Activated T-helper 2 cell treated with anti-CD3 and anti-CD28 coated beads, Interferon-gamma antibody, Interleukin-2, Interleukin-4, amounts not matched to agents 10 μg/mL and 5 μg/mL and 100 μg/mL, durations not matched to agents 14 hours and 24 hours and 36 hours (primary cell): ENCODE measurements around the gene ATP5PO. TPM values are rescaled to one million over a fixed set of nuclear protein-coding genes. Genes with fewer than 3 reads are reported as not detected.
A peak's percentile ranks its signal among the peaks of the same experiment; 100 is the strongest.

Experiments used
- DNase-seq: peaks from one replicate; pipeline ENCODE4 v3.0.0; 2021; ENCODE audit warnings: low spot score
- H3K27ac Mint-ChIP-seq: one replicate; pipeline ENCODE4 v1.8.0; 2021; ENCODE audit warnings: mixed read lengths
- H3K27me3 Mint-ChIP-seq: one replicate; pipeline ENCODE4 v1.8.0; 2021; ENCODE audit warnings: low read depth, mixed read lengths
- H3K36me3 Mint-ChIP-seq: one replicate; pipeline ENCODE4 v1.8.0; 2021; ENCODE audit warnings: low read depth, mixed read lengths
- H3K4me1 Mint-ChIP-seq: one replicate; pipeline ENCODE4 v1.8.0; 2021; ENCODE audit warnings: low read depth, mixed read lengths
- H3K4me3 Mint-ChIP-seq: one replicate; pipeline ENCODE4 v1.8.0; 2021; ENCODE audit warnings: low read depth, mild to moderate bottlenecking, moderate library complexity, mixed read lengths
- H3K9me3 Mint-ChIP-seq: one replicate; pipeline ENCODE4 v1.8.0; 2021; ENCODE audit warnings: mixed read lengths
- intact Hi-C: fragments of 100-400 bp; cut with micrococcal nuclease; formaldehyde crosslinking; loops from one replicate; pipeline ENCODE4 v1.15.1; 2023
- total RNA-seq: library from RNA; stranded (reverse); gene quantifications from 2 replicates; pipeline ENCODE4 v1.2.3, GENCODE V29; 2022

Gene ATP5PO
- total RNA-seq, 1 donor from 2014 or later, result 186 TPM

DNA sequence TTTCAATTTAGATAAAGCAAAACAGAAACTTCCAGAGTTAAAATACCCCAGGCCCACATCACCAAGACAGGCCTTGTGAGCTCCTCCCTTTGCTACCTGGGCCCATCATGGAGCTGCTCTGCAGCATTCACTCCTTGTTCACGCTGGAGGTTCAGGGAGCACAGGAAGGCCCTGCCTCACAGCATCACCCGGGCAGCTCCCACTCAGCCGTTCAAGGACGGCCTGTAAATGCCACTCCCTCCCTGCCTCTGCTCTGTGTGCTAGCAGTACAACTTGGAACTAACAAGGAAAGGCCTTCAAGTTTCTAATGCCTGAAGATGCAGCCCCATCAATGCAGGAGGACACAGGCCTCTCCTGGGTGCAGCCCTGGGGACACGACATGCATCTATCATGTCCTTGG lies 11.6 kb downstream of the ATP5PO start:
- Mint-ChIP-seq H3K4me1 (peaks cover 15% of the 10 kb centered on the region), H3K9me3 (no peaks in the 10 kb centered on the region), H3K27me3 (no peaks in the 10 kb centered on the region), H3K36me3 (peaks cover 80% of the 10 kb centered on the region), H3K27ac (no peak overlapping the region), H3K4me3 (no peak overlapping the region)
- DNase-seq, result no peak
- intact Hi-C loops, result no loop called here

DNA sequence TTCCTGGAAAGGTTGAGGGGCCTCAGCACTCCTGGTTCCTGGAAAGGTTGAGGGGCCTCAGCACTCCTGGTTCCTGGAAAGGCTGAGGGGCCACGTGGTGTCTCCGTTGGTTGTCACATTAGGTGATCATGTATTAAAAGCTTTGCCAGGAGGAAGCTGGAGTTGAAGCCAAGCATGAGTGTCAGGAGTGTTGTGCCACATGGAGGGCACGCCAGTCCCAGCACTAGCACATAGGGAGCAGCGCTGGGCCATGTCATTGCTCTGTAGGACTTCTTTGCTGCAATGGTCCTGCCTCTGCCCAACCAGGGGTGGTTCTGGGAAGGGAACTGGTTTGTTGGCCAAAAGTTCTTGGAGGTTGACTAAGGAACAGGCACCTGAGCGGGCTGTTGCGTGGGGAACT lies 13.3 kb downstream of the ATP5PO start:
- H3K27me3 Mint-ChIP-seq, result no peaks in the 10 kb centered on the region
- intact Hi-C loops, result no loop called here
- peaks cover 64% of the 10 kb centered on the region for H3K36me3 Mint-ChIP-seq
- DNase-seq, result no peak
- no peak overlapping the region for H3K4me3 Mint-ChIP-seq
- H3K4me1 Mint-ChIP-seq, result peaks cover 12% of the 10 kb centered on the region
- H3K9me3 Mint-ChIP-seq, result no peaks in the 10 kb centered on the region
- peak overlapping the region; percentile 33 for H3K27ac Mint-ChIP-seq

DNA sequence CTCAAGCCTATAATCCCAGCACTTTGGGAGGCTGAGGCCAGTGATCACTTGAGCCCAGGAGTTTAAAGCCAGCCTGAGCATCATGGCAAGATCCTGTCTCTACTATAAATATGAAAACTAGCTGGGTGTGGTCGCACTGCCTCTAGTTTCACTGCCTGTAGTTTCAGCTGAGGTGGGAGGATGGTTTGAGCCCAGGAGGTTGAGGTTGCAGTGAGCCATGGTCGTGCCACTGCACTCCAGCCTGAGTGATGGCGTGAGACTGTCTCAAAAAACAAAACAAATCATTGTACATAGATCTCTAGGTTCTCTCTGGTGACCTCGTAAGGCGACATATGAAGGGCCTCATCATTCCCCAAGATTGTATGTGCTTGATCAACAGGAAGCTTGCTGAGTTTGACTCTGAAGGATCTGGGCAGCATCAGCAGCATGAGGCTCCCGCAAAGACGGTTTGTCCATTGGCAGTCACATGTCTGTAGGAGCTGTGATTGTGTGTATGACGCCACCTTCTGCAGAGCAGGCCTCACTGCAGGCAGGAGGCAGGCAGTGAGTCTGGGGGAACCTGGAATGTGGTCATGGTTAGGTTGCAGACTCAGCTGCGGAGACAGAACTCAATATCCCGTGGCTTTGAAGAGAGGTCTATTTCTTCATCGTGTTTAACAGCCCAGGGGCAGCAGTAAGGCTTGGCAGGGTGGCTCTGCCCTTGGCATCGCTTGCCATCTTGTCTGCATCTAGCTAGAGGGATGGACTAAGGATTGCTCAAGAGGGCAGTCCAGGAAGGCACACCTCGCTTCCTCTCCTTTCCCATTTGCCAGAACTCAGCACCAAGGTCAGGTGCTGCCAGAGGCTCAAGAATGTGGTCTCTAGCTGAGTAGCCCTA lies 14.0 kb downstream of the ATP5PO start:
- Mint-ChIP-seq H3K9me3 (no peaks in the 10 kb centered on the region), H3K4me3 (no peak overlapping the region), H3K27me3 (peaks cover 2% of the 10 kb centered on the region), H3K36me3 (peaks cover 57% of the 10 kb centered on the region), H3K4me1 (peaks cover 12% of the 10 kb centered on the region), H3K27ac (peak overlapping the region; percentile 5)
- intact Hi-C loops, result no loop called here
- no peak for DNase-seq

DNA sequence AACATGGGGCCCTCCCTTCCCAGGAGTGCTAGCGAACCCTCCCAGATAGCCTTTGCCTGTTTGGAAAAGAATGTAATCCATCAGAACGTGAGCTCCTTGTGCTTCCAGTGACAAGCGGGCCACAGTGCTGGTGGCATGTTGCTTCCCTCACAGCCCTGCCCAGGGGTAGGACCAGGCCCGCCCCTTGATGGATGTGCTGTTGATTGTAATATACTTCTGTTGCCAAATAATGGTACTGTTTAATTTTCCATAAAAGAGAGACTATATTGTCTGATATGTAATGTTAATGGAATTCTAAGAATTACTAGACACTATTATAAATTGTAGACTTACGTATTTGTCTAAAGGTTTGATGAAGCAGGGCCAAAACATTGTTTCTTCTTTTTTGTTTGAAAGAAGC lies 16.4 kb downstream of the ATP5PO start:
- Mint-ChIP-seq H3K4me3 (no peak overlapping the region), H3K36me3 (peaks cover 37% of the 10 kb centered on the region), H3K27ac (no peak overlapping the region), H3K9me3 (no peaks in the 10 kb centered on the region), H3K27me3 (peaks cover 10% of the 10 kb centered on the region), H3K4me1 (peaks cover 24% of the 10 kb centered on the region)
- intact Hi-C loops, result no loop called here
- no peak for DNase-seq

DNA sequence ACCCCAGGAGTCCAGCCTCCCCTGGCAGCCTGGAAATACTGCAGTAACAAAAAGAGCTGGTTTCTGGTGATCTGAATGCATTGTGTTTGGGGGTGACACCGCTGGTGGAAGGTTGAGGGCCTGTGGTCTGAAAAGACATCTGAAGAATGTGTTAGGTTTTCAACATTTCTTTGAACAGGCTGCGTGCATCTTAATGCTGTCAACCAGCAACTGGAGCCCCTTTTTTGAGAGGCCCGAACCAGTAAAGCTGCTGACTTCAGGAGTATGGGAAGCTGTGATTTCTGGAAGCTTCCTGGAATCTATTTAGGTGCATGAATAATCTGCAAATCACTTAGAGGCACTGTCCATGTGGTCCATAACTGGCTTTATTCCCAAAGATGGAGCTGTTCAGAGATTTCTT lies 17.0 kb downstream of the ATP5PO start:
- peaks cover 24% of the 10 kb centered on the region for H3K4me1 Mint-ChIP-seq
- intact Hi-C loops, result no loop called here

DNA sequence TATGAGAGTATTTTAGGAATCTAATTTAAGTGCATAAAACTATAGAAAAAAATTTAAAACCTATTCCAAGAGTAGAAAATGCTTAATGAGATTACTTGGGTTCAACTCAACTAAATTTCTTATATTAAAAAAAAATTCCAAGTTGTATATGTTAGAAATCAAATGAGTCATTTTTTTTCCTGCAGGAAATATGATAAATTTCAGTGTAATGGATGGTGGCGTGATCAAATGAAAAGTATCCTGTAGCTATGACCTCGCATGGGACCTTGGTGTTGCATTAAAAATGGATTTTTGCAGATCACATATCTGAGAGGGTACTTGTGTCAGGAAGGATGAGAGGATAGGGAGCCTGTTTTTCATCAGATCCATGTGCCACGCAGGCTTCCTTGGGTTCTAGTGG lies 17.9 kb downstream of the ATP5PO start:
- H3K27ac Mint-ChIP-seq, result no peak overlapping the region
- H3K4me3 Mint-ChIP-seq, result no peak overlapping the region
- intact Hi-C loops, result no loop called here
- peaks cover 12% of the 10 kb centered on the region for H3K27me3 Mint-ChIP-seq
- H3K36me3 Mint-ChIP-seq, result peaks cover 24% of the 10 kb centered on the region
- peaks cover 24% of the 10 kb centered on the region for H3K4me1 Mint-ChIP-seq
- no peaks in the 10 kb centered on the region for H3K9me3 Mint-ChIP-seq
- no peak for DNase-seq

More for the DNA sequence above, 17.0 kb downstream of the ATP5PO start:
- peaks cover 11% of the 10 kb centered on the region for H3K27me3 Mint-ChIP-seq
- DNase-seq, result no peak
- no peak overlapping the region for H3K27ac Mint-ChIP-seq
- H3K4me3 Mint-ChIP-seq, result no peak overlapping the region
- H3K9me3 Mint-ChIP-seq, result no peaks in the 10 kb centered on the region
- peaks cover 33% of the 10 kb centered on the region for H3K36me3 Mint-ChIP-seq

DNA sequence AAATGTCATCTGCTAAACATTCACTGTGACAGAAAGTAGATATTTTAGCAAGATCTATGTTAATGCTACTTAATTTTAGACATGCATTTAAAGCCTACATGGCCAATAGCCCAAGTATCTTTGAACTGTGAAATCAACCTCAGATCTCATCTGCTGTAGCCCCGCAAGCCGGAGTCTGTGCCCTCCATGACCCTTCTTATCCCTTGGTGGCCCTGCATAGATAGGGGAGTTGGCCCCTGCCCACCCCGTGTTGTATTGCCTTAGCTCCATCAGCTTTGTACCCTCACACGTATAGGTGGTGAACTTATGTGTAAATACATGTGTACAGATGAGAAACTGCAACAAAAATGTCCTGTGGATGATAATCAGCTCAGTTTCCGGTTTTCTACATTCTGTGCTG lies 18.5 kb downstream of the ATP5PO start:
- H3K36me3 Mint-ChIP-seq, result peaks cover 18% of the 10 kb centered on the region
- intact Hi-C loops, result no loop called here
- no peak overlapping the region for H3K27ac Mint-ChIP-seq
- H3K4me1 Mint-ChIP-seq, result peaks cover 21% of the 10 kb centered on the region
- H3K9me3 Mint-ChIP-seq, result no peaks in the 10 kb centered on the region
- H3K4me3 Mint-ChIP-seq, result no peak overlapping the region
- peaks cover 12% of the 10 kb centered on the region for H3K27me3 Mint-ChIP-seq
- DNase-seq, result no peak

DNA sequence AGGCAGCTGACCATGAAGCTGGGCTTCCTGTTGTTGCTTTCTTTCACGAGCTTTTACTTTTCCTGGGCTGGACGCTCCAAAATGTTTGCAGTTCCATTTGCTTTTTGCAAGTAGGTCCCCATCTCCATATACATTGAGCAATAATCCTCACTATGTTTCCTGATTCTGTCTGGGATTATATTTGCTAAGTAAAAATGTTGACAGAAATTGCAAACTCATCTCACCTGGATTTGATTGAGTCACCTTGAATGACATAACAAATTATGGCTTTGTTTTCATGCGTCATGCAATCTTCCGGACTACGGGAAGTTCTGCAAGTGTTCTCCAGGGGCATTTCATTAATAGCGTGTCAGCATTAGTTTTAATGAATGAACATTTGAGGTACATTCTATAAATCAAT lies 18.9 kb downstream of the ATP5PO start:
- intact Hi-C loops, result no loop called here
- H3K36me3 Mint-ChIP-seq, result peaks cover 14% of the 10 kb centered on the region
- no peak overlapping the region for H3K4me3 Mint-ChIP-seq
- no peak for DNase-seq
- H3K27ac Mint-ChIP-seq, result no peak overlapping the region
- peaks cover 19% of the 10 kb centered on the region for H3K4me1 Mint-ChIP-seq
- peaks cover 12% of the 10 kb centered on the region for H3K27me3 Mint-ChIP-seq
- H3K9me3 Mint-ChIP-seq, result no peaks in the 10 kb centered on the region

DNA sequence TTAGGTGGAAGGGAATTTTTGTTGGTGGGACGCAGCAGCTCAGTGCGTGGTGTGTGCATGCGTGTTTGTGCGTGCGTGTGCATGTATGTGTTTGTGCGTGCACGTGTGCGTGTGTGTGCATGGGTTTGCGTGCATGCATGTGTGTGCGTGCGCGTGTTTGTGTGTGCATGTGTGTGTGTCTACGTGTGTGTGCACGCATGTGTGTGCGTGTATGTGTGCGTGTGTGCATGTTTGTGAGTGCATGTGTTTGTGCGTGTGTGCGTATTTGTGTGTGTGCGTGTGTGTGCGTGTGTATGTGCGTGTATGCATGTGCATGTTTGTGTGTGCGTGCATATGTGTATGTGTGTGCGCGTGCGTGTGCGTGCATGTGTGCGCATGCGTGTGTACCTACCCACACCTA lies 20.2 kb downstream of the ATP5PO start:
- intact Hi-C loops, result no loop called here
- Mint-ChIP-seq H3K36me3 (peaks cover 8% of the 10 kb centered on the region), H3K4me1 (peaks cover 13% of the 10 kb centered on the region), H3K4me3 (no peak overlapping the region), H3K27ac (no peak overlapping the region), H3K27me3 (peaks cover 15% of the 10 kb centered on the region), H3K9me3 (no peaks in the 10 kb centered on the region)
- DNase-seq, result no peak

DNA sequence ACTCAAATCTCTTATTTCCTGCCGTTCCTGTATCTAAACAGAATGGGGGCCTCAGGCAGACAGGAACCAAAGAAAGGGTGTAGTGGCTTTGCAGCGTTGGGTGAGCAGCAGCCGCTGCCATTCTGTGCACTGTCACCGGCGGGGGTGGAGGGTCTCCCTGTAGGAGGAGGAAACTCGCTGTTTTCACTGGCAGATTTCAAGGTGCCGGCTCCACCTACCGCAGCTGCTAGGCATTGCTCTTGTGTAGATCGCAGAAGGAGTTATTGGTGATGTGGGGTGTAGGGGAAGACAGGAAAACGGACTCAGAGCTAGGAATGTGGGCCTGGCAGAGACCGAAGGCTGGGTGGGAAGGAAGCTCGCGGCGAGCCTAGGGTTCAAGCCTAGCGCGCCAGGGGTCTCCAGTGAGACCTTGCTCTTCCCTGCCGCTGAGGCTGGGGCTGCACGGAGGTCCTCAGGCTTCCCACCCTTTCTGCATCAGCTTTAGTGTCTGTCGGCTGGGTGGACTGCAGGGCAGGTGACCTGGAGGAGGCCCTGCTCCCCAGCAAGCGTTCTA lies 20.8 kb downstream of the ATP5PO start:
- Mint-ChIP-seq H3K4me3 (peak overlapping the region; percentile 51), H3K4me1 (peaks cover 13% of the 10 kb centered on the region), H3K27me3 (peaks cover 18% of the 10 kb centered on the region), H3K36me3 (peaks cover 3% of the 10 kb centered on the region), H3K9me3 (no peaks in the 10 kb centered on the region), H3K27ac (no peak overlapping the region)
- intact Hi-C loops, result no loop called here
- DNase-seq, result peak; percentile 39

DNA sequence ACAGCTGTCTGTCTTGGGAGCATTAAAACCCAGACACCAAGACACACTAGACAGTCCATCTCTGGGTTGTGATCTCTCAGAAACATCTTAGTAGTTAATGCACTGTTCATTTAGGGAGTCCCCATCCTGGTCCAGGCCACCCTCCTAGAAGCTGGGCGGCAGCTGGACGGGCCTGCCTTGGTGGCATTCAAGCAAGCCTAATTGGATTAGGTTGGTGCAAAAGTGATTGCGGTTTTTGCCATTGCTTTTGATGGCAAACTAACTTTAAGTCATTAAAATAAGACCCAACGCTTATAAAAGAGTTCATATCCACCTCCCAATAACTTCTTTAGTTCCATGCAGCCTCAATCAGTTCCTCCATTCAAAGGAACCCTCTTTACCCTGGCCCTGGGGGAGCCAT lies 21.7 kb downstream of the ATP5PO start:
- DNase-seq, result no peak
- H3K36me3 Mint-ChIP-seq, result no peaks in the 10 kb centered on the region
- H3K9me3 Mint-ChIP-seq, result no peaks in the 10 kb centered on the region
- no peak overlapping the region for H3K27ac Mint-ChIP-seq
- H3K4me3 Mint-ChIP-seq, result no peak overlapping the region
- intact Hi-C loops, result no loop called here
- H3K27me3 Mint-ChIP-seq, result peaks cover 18% of the 10 kb centered on the region
- peaks cover 12% of the 10 kb centered on the region for H3K4me1 Mint-ChIP-seq

DNA sequence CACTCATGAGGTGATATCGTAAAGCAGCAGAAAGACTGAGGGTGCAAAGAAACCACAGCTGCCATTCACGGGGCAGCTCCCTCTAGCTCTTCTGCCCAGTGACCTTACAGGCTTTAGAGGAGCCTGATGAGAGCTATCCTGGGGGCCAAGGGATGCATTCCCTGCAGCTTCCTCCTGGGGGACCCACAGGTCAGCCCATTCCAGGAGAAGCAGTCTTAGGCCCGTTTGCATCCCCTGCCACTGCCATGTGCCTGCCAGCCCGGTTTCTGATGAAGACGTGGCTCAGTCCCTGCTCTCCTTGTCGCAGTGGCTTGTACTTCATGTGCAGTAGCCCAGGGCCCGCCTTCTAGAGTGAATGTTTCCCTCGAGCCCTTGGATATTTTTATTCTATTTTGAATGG lies 22.8 kb downstream of the ATP5PO start:
- no peaks in the 10 kb centered on the region for H3K36me3 Mint-ChIP-seq
- H3K27me3 Mint-ChIP-seq, result peaks cover 18% of the 10 kb centered on the region
- H3K27ac Mint-ChIP-seq, result no peak overlapping the region
- intact Hi-C loops, result no loop called here
- H3K4me3 Mint-ChIP-seq, result no peak overlapping the region
- H3K4me1 Mint-ChIP-seq, result peaks cover 12% of the 10 kb centered on the region
- no peaks in the 10 kb centered on the region for H3K9me3 Mint-ChIP-seq
- DNase-seq, result no peak

DNA sequence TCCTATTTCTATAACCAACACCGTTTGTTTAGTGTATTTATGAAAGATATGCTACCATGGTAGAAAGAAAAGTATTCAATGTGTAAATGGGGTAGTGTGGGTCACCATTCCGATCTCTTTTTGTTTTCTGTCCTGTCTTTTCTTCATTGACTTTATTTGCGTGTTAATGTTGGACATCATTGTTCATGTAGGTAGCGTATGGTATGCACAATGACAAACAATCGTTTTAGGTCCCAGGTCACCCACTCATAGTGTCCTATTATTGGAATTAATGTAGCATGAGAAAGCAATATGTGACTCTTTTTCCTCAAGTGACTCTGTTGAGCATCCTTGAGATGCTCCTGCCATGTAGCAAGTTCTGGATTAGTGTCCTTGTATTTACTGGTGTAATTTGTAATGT lies 25.4 kb downstream of the ATP5PO start:
- H3K4me1 Mint-ChIP-seq, result peaks cover 7% of the 10 kb centered on the region
- intact Hi-C loops, result no loop called here
- no peak overlapping the region for H3K27ac Mint-ChIP-seq
- H3K9me3 Mint-ChIP-seq, result no peaks in the 10 kb centered on the region
- H3K27me3 Mint-ChIP-seq, result peaks cover 15% of the 10 kb centered on the region
- no peaks in the 10 kb centered on the region for H3K36me3 Mint-ChIP-seq
- DNase-seq, result no peak
- no peak overlapping the region for H3K4me3 Mint-ChIP-seq
